ENCODE results near the gene ERP44. TPM values are rescaled to one million over a fixed set of nuclear protein-coding genes. Genes with fewer than 3 reads are reported as not detected.
A peak's percentile ranks its signal among the peaks of the same experiment; 100 is the strongest.

ERP44 gene
- total and polyA plus RNA-seq, 7 experiments from 2014 or later, result 9.8 to 38.2 (median 16.0) TPM

- peaks cover 0 to 7% (median 0%) of the 10 kb centered on the region in 7 donors for H3K4me1 Mint-ChIP-seq
- no peak for ATAC-seq
- no peak overlapping the region for H3K4me3 ChIP-seq (ENCODE audit: low read length)
- ChIA-PET POLR2A (no interaction called here), CTCF (interaction anchor here (0.8 kb wide), 1 partner anchor 371 kb away, joined by 6 read pairs; no protein-coding TSS in a partner anchor)
- H3K36me3 ChIP-seq (ENCODE audit: control insufficient read depth in 2 of 3, insufficient read depth in 3 of 3, low read length in 3 of 3), result peaks cover 0 to 31% (median 20%) of the 10 kb centered on the region in 3 experiments
- H3K27ac ChIP-seq (ENCODE audit: low read depth, low read length), result no peak overlapping the region
- H3K4me3 Mint-ChIP-seq, result no peak overlapping the region
- H3K9me3 ChIP-seq (ENCODE audit: control insufficient read depth in 2 of 3, low read length in 3 of 3), result no peaks in the 10 kb centered on the region
- H3K9me3 Mint-ChIP-seq, result no peaks in the 10 kb centered on the region
- DNase-seq, result no peak
- H3K36me3 Mint-ChIP-seq, result peaks cover 0 to 17% (median 3%) of the 10 kb centered on the region in 5 donors
- no peaks in the 10 kb centered on the region for H3K27me3 ChIP-seq (ENCODE audit: control insufficient read depth in 2 of 2, insufficient read depth in 2 of 2, low read length in 2 of 2)
- no peaks in the 10 kb centered on the region for H3K27me3 Mint-ChIP-seq
- H3K27ac Mint-ChIP-seq, result no peak overlapping the region
- intact Hi-C loops (cut with micrococcal nuclease), result loop anchor here in 1 of 2 donors (10.0 kb wide), 3 partner anchors 51 to 249 kb away; partner anchors contain the start of gene TEX10
- H3K4me1 ChIP-seq (ENCODE audit: control insufficient read depth in 2 of 2, insufficient read depth in 2 of 2, low read length in 2 of 2), result no peaks in the 10 kb centered on the region
Observed at GRCh38 chr9:100105861-100106260, 7.1 kb upstream of the ERP44 start.

DNA sequence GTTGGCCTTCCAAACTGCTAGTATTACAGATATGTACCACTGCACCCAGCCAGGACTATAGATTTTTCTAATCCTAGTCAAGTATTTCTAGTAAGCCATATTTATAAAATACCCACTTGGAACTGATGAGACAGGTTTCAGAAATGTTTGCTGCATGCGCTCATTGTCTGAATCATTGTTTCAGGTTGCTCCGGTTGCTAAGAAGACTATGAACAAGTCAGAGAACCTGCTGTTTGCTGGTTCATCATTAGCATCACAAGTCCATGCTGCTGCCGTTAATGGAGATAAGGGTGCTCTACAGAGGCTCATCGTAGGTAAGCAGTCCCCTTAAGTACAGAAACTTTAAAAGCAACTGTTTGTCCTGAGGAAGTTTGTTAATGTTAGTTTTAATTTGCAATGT is 5.5 kb upstream of the ERP44 start:
- ATAC-seq (no peak), DNase-seq (no peak)
- Mint-ChIP-seq H3K27ac (no peak overlapping the region), H3K27me3 (no peaks in the 10 kb centered on the region), H3K4me1 (peaks cover 7 to 16% (median 9%) of the 10 kb centered on the region in 7 donors), H3K9me3 (no peaks in the 10 kb centered on the region), H3K36me3 (peaks cover 0 to 17% (median 3%) of the 10 kb centered on the region in 5 donors), H3K4me3 (no peak overlapping the region)
- no peaks in the 10 kb centered on the region for H3K27me3 ChIP-seq (ENCODE audit: control insufficient read depth in 2 of 2, insufficient read depth in 2 of 2, low read length in 2 of 2)
- no peaks in the 10 kb centered on the region for H3K9me3 ChIP-seq (ENCODE audit: control insufficient read depth in 2 of 3, low read length in 3 of 3)
- intact Hi-C loops (cut with micrococcal nuclease), result loop anchor here in 1 of 2 donors (10.0 kb wide), 3 partner anchors 50 to 250 kb away; partner anchors contain the start of gene TEX10
- no peak overlapping the region for H3K27ac ChIP-seq (ENCODE audit: low read depth, low read length)
- H3K4me1 ChIP-seq (ENCODE audit: control insufficient read depth in 2 of 2, insufficient read depth in 2 of 2, low read length in 2 of 2), result peaks cover 9 to 10% of the 10 kb centered on the region in 2 donors
- CTCF ChIA-PET, result no interaction called here
- no peak overlapping the region for H3K4me3 ChIP-seq (ENCODE audit: low read length)
- POLR2A ChIA-PET, result no interaction called here
- peaks cover 0 to 32% (median 20%) of the 10 kb centered on the region in 3 experiments for H3K36me3 ChIP-seq (ENCODE audit: control insufficient read depth in 2 of 3, insufficient read depth in 3 of 3, low read length in 3 of 3)

- H3K27ac ChIP-seq (ENCODE audit: low read depth, low read length), result no peak overlapping the region
- ChIA-PET CTCF (no interaction called here), POLR2A (interaction anchor here (0.7 kb wide), 1 partner anchor 214 kb away, joined by 3 read pairs; no protein-coding TSS in a partner anchor)
- DNase-seq (no peak), ATAC-seq (no peak)
- Mint-ChIP-seq H3K4me1 (peaks cover 14 to 30% (median 23%) of the 10 kb centered on the region in 7 donors), H3K27ac (no peak overlapping the region), H3K36me3 (peaks cover 0 to 17% (median 3%) of the 10 kb centered on the region in 5 donors), H3K4me3 (no peak overlapping the region), H3K9me3 (no peaks in the 10 kb centered on the region), H3K27me3 (no peaks in the 10 kb centered on the region)
- no peaks in the 10 kb centered on the region for H3K9me3 ChIP-seq (ENCODE audit: control insufficient read depth in 2 of 3, low read length in 3 of 3)
- no peaks in the 10 kb centered on the region for H3K27me3 ChIP-seq (ENCODE audit: control insufficient read depth in 2 of 2, insufficient read depth in 2 of 2, low read length in 2 of 2)
- no peak overlapping the region for H3K4me3 ChIP-seq (ENCODE audit: low read length)
- H3K36me3 ChIP-seq (ENCODE audit: control insufficient read depth in 2 of 3, insufficient read depth in 3 of 3, low read length in 3 of 3), result peaks cover 0 to 29% (median 11%) of the 10 kb centered on the region in 3 experiments
- peaks cover 18 to 25% of the 10 kb centered on the region in 2 donors for H3K4me1 ChIP-seq (ENCODE audit: control insufficient read depth in 2 of 2, insufficient read depth in 2 of 2, low read length in 2 of 2)
- intact Hi-C loops (cut with micrococcal nuclease), result loop anchor here in 1 of 2 donors (10.0 kb wide), 3 partner anchors 47 to 253 kb away; partner anchors contain the start of gene TEX10
Observed at GRCh38 chr9:100101608-100102007, 2.8 kb upstream of the ERP44 start.

DNA sequence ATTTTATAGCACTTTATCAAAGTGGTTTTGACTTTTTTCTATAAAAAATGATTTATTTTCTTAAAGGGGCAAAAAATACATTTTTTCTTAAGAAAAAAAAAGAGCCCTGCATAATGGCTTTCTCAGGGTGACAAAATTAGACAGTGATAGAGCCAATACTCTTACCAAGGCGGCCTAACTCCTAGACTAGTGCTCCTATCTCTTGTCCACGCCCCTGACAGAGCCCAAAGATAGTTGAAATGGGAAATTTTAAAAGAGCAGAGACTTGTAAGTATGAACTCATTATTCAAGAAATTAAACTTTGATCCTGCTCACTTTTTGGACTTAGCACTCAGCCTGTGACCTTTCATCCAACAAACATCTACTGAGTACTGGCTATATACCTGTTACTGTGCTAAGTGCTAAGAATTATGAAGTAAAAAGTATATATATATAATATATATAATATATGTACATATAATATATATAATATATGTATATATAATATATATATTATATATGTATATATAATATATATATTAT is 1.4 kb upstream of the ERP44 start:
- ChIA-PET CTCF (no interaction called here), POLR2A (interaction anchor here (0.7 kb wide), 1 partner anchor 1470 kb away, joined by 3 read pairs; no protein-coding TSS in a partner anchor)
- DNase-seq (no peak), ATAC-seq (no peak)
- peaks cover 18 to 25% of the 10 kb centered on the region in 2 donors for H3K4me1 ChIP-seq (ENCODE audit: control insufficient read depth in 2 of 2, insufficient read depth in 2 of 2, low read length in 2 of 2)
- H3K4me3 Mint-ChIP-seq, result peak overlapping the region; percentile 94 to 100 (median 98)
- no peaks in the 10 kb centered on the region for H3K9me3 Mint-ChIP-seq
- H3K27me3 Mint-ChIP-seq, result no peaks in the 10 kb centered on the region
- peaks cover 0 to 17% (median 3%) of the 10 kb centered on the region in 5 donors for H3K36me3 Mint-ChIP-seq
- no peaks in the 10 kb centered on the region for H3K9me3 ChIP-seq (ENCODE audit: control insufficient read depth in 2 of 3, low read length in 3 of 3)
- H3K27ac Mint-ChIP-seq, result peak overlapping the region; percentile 47 to 98 (median 90)
- intact Hi-C loops (cut with micrococcal nuclease), result loop anchor here in 1 of 2 donors (10.0 kb wide), 3 partner anchors 45 to 255 kb away; partner anchors contain the start of gene TEX10
- H3K4me1 Mint-ChIP-seq, result peaks cover 20 to 44% (median 35%) of the 10 kb centered on the region in 7 donors
- peaks cover 0 to 15% (median 7%) of the 10 kb centered on the region in 3 experiments for H3K36me3 ChIP-seq (ENCODE audit: control insufficient read depth in 2 of 3, insufficient read depth in 3 of 3, low read length in 3 of 3)
- no peaks in the 10 kb centered on the region for H3K27me3 ChIP-seq (ENCODE audit: control insufficient read depth in 2 of 2, insufficient read depth in 2 of 2, low read length in 2 of 2)
- H3K27ac ChIP-seq (ENCODE audit: low read depth, low read length), result peak overlapping the region; percentile 89
- H3K4me3 ChIP-seq (ENCODE audit: low read length), result peak overlapping the region; percentile 93

- Histone ChIP-seq H3K4me3 (ENCODE audit: low read length) (peak overlapping the region; percentile 93), H3K9me3 (ENCODE audit: control insufficient read depth in 2 of 3, low read length in 3 of 3) (no peaks in the 10 kb centered on the region), H3K27me3 (ENCODE audit: control insufficient read depth in 2 of 2, insufficient read depth in 2 of 2, low read length in 2 of 2) (no peaks in the 10 kb centered on the region), H3K36me3 (ENCODE audit: control insufficient read depth in 2 of 3, insufficient read depth in 3 of 3, low read length in 3 of 3) (peaks cover 0 to 15% (median 7%) of the 10 kb centered on the region in 3 experiments), H3K27ac (ENCODE audit: low read depth, low read length) (peak overlapping the region; percentile 89), H3K4me1 (ENCODE audit: control insufficient read depth in 2 of 2, insufficient read depth in 2 of 2, low read length in 2 of 2) (peaks cover 18 to 25% of the 10 kb centered on the region in 2 donors)
- POLR2A ChIA-PET, result interaction anchor here (0.7 kb wide), 3 partner anchors 14 to 1470 kb away, joined by 3 read pairs; no protein-coding TSS in a partner anchor
- Mint-ChIP-seq H3K4me3 (peak overlapping the region; percentile 94 to 100 (median 98)), H3K4me1 (peaks cover 24 to 49% (median 41%) of the 10 kb centered on the region in 7 donors), H3K27me3 (no peaks in the 10 kb centered on the region), H3K36me3 (peaks cover 0 to 17% (median 2%) of the 10 kb centered on the region in 5 donors), H3K27ac (peak overlapping the region; percentile 84 to 98 (median 95)), H3K9me3 (no peaks in the 10 kb centered on the region)
- intact Hi-C loops (cut with micrococcal nuclease), result loop anchor here (1.0 to 10.0 kb wide), 15 partner anchors 45 to 1434 kb away; partner anchors contain the start of genes SEC61B (in 2 of the 2), TEX10 (in 2 of the 2), MRPL50 (in 1 of the 2) and RNF20 (in 1 of the 2)
- DNase-seq (peak in 1 of 9 donors; percentile 1), ATAC-seq (no peak)
- CTCF ChIA-PET, result no interaction called here
Observed at GRCh38 chr9:100099722-100100042, 882 bp upstream of the ERP44 start.

- H3K27me3 Mint-ChIP-seq, result no peaks in the 10 kb centered on the region
- ChIA-PET CTCF (interaction anchor here (0.7 kb wide), 1 partner anchor 18 kb away, joined by 3 read pairs; no protein-coding TSS in a partner anchor), POLR2A (interaction anchor here (1.1 kb wide), 1 partner anchor 11 kb away, joined by 4 read pairs; no protein-coding TSS in a partner anchor)
- DNase-seq (peak in 4 of 9 donors; percentile 4 to 20 (median 16)), ATAC-seq (peak; percentile 11)
- Histone ChIP-seq H3K27ac (ENCODE audit: low read depth, low read length) (peak overlapping the region; percentile 89), H3K27me3 (ENCODE audit: control insufficient read depth in 2 of 2, insufficient read depth in 2 of 2, low read length in 2 of 2) (no peaks in the 10 kb centered on the region), H3K36me3 (ENCODE audit: control insufficient read depth in 2 of 3, insufficient read depth in 3 of 3, low read length in 3 of 3) (peaks cover 0 to 9% (median 7%) of the 10 kb centered on the region in 3 experiments), H3K9me3 (ENCODE audit: control insufficient read depth in 2 of 3, low read length in 3 of 3) (no peaks in the 10 kb centered on the region), H3K4me3 (ENCODE audit: low read length) (peak overlapping the region; percentile 93), H3K4me1 (ENCODE audit: control insufficient read depth in 2 of 2, insufficient read depth in 2 of 2, low read length in 2 of 2) (peaks cover 22 to 25% of the 10 kb centered on the region in 2 donors)
- H3K9me3 Mint-ChIP-seq, result no peaks in the 10 kb centered on the region
- intact Hi-C loops (cut with micrococcal nuclease), result loop anchor here (2.0 to 5.0 kb wide), 6 partner anchors 69 to 1299 kb away; partner anchors contain the start of genes MRPL50 (in 1 of the 2), STX17 (in 1 of the 2) and ZNF189 (in 1 of the 2)
- H3K4me1 Mint-ChIP-seq, result peaks cover 33 to 61% (median 51%) of the 10 kb centered on the region in 7 donors
- H3K36me3 Mint-ChIP-seq, result peaks cover 0 to 12% (median 2%) of the 10 kb centered on the region in 5 donors
- H3K27ac Mint-ChIP-seq, result peak overlapping the region; percentile 84 to 99 (median 97)
- peak overlapping the region; percentile 94 to 100 (median 98) for H3K4me3 Mint-ChIP-seq
Observed at GRCh38 chr9:100098046-100098886, 534 bp downstream of the ERP44 start.

Measured in naive thymus-derived CD4-positive, alpha-beta T cell (primary cell).